HepG2 (cell line): ENCODE results near the gene PCGF2. TPM values are rescaled to one million over a fixed set of nuclear protein-coding genes. Genes with fewer than 3 reads are reported as not detected.

Experiments used
- ISL2 ChIP-seq: sonication (generic); formaldehyde crosslinking; IDR thresholded peaks from 2 replicates; pipeline ENCODE4 v1.5.0; 2020; ENCODE audit warnings: missing genetic modification reagents
- KLF6 ChIP-seq: IDR thresholded peaks from 2 replicates; pipeline ENCODE4 v1.8.0; 2016; ENCODE audit warnings: missing biosample characterization, missing genetic modification reagents
- MED8 ChIP-seq: sonication (generic); formaldehyde crosslinking; IDR thresholded peaks from 2 replicates; pipeline ENCODE4 v1.8.1; 2023; ENCODE audit warnings: mild to moderate bottlenecking, missing genetic modification reagents; ENCODE audit not compliant: insufficient replicate concordance
- MTERF4 ChIP-seq: sonication (generic); formaldehyde crosslinking; IDR thresholded peaks from 2 replicates; pipeline ENCODE4 v1.8.0; 2023; ENCODE audit warnings: mild to moderate bottlenecking, missing genetic modification reagents
- MTF2 ChIP-seq: sonication (generic); formaldehyde crosslinking; IDR thresholded peaks from 2 replicates; pipeline ENCODE4 v1.5.0; 2020; ENCODE audit warnings: missing genetic modification reagents, borderline replicate concordance
- PBX3 ChIP-seq: sonication (generic); formaldehyde crosslinking; IDR thresholded peaks from 2 replicates; pipeline ENCODE4 v1.8.1; 2023; ENCODE audit warnings: missing genetic modification reagents, inconsistent platforms, borderline replicate concordance
- PITX1 ChIP-seq: sonication (generic); formaldehyde crosslinking; IDR thresholded peaks from 2 replicates; pipeline ENCODE4 v1.5.1; 2020; ENCODE audit warnings: mild to moderate bottlenecking, missing genetic modification reagents
- RAD51 ChIP-seq: fragments of 450-650 bp; IDR thresholded peaks from 2 replicates; pipeline ENCODE4 v1.6.1; 2016; ENCODE audit warnings: borderline replicate concordance
- RBM39 ChIP-seq: fragments of 200-400 bp; formaldehyde crosslinking; IDR thresholded peaks from one replicate; pipeline ENCODE4 v1.6.1; 2018; ENCODE audit warnings: antibody characterized with exemption, mild to moderate bottlenecking, low read depth, low read length; ENCODE audit not compliant: poor library complexity, severe bottlenecking
- RXRB ChIP-seq: IDR thresholded peaks from 2 replicates; pipeline ENCODE4 v1.6.1; 2016; ENCODE audit warnings: borderline replicate concordance, missing genetic modification reagents, missing compliant biosample characterization
- SRSF1 ChIP-seq: fragments of 200-400 bp; formaldehyde crosslinking; optimal IDR thresholded peaks from 2 replicates; pipeline ENCODE3; 2017; ENCODE audit warnings: mild to moderate bottlenecking, low read depth, low read length, moderate library complexity
- ZBTB8A ChIP-seq: sonication (generic); formaldehyde crosslinking; IDR thresholded peaks from 2 replicates; pipeline ENCODE4 v1.4.0; 2020; ENCODE audit warnings: mild to moderate bottlenecking, low read depth, missing genetic modification reagents, borderline replicate concordance
- ZFX ChIP-seq: sonication (generic); formaldehyde crosslinking; IDR thresholded peaks from 2 replicates; pipeline ENCODE4 v1.4.0; 2020; ENCODE audit warnings: mild to moderate bottlenecking, low read depth, missing genetic modification reagents, moderate library complexity
- ZNF12 ChIP-seq: sonication (generic); formaldehyde crosslinking; IDR thresholded peaks from 2 replicates; pipeline ENCODE4 v1.5.0; 2020; ENCODE audit warnings: missing genetic modification reagents
- ZNF138 ChIP-seq: sonication (generic); formaldehyde crosslinking; IDR thresholded peaks from 2 replicates; pipeline ENCODE4 v1.5.0; 2020; ENCODE audit warnings: mild to moderate bottlenecking, low read depth, missing genetic modification reagents
- ZNF558 ChIP-seq: sonication (generic); formaldehyde crosslinking; IDR thresholded peaks from 2 replicates; pipeline ENCODE4 v1.9.0; 2022; ENCODE audit warnings: mild to moderate bottlenecking, missing genetic modification reagents, borderline replicate concordance
- ZNF781 ChIP-seq: sonication (generic); formaldehyde crosslinking; IDR thresholded peaks from 2 replicates; pipeline ENCODE4 v1.5.1; 2020; ENCODE audit warnings: borderline replicate concordance, mild to moderate bottlenecking, missing genetic modification reagents; ENCODE audit errors: not compliant biosample characterization
- ZNF782 ChIP-seq: sonication (generic); formaldehyde crosslinking; IDR thresholded peaks from 2 replicates; pipeline ENCODE4 v1.4.0; 2020; ENCODE audit warnings: missing genetic modification reagents, mild to moderate bottlenecking, borderline replicate concordance
- polyA plus RNA-seq, 8 experiments: library from polyadenylated mRNA; depleted of rRNA in 3 of 8; stranded (reverse) in 7 of 8; unstranded in 1 of 8; fragments of >200 nt; fragmentation: Illumina TruSeq in 4 of 8; extraction: Trizol in 4 of 8; gene quantifications; 2 replicates each; pipeline versions ENCODE4 v1.2.1 to v1.2.3, GENCODE V29; 2011 to 2016; ENCODE audit warnings: low read depth in 4 of 8, missing spikeins in 1 of 8, mixed read lengths in 1 of 8; ENCODE audit not compliant: insufficient read depth in 1 of 8
- total RNA-seq, 5 experiments: library from RNA; depleted of rRNA; stranded (reverse); fragments of >200 nt; fragmentation: Illumina TruSeq; extraction: Trizol; gene quantifications; 2 replicates each; pipeline ENCODE4 v1.2.3, GENCODE V29; 2016; ENCODE audit warnings: low read depth in 1 of 5
- TF ChIP-seq, protein P1 (sequence below): sonication (generic); formaldehyde crosslinking; IDR thresholded peaks from 2 replicates; pipeline ENCODE4 v1.8.0; 2022; ENCODE audit warnings: missing genetic modification reagents, mild to moderate bottlenecking, moderate library complexity, borderline replicate concordance
- TF ChIP-seq, protein P2 (sequence below): sonication (generic); formaldehyde crosslinking; IDR thresholded peaks from 2 replicates; pipeline ENCODE4 v1.8.1; 2023; ENCODE audit warnings: mild to moderate bottlenecking, moderate library complexity, missing genetic modification reagents

PCGF2 gene
- total and polyA plus RNA-seq, 2 of the 13 experiments (the other 11 are each of a cell fraction or from before 2014, with no cell fraction given) = 11.6 to 29.4 TPM

GRCh38 chr17:38748149-38748891 lies at the start of gene PCGF2 (continued):
- no peak for TF ChIP-seq ZNF138
- peak; percentile 48; the same call in 1 of the 2 replicates for TF ChIP-seq ZNF12 (CRISPR knock-in tag)
- peak; percentile 76; the same call in 1 of the 2 replicates for TF ChIP-seq RAD51
- 0 out of 2 replicates have a peak, but pooled peaks have one; percentile 15 for TF ChIP-seq MTF2 (CRISPR knock-in tag)
- TF ChIP-seq, protein P1, sequence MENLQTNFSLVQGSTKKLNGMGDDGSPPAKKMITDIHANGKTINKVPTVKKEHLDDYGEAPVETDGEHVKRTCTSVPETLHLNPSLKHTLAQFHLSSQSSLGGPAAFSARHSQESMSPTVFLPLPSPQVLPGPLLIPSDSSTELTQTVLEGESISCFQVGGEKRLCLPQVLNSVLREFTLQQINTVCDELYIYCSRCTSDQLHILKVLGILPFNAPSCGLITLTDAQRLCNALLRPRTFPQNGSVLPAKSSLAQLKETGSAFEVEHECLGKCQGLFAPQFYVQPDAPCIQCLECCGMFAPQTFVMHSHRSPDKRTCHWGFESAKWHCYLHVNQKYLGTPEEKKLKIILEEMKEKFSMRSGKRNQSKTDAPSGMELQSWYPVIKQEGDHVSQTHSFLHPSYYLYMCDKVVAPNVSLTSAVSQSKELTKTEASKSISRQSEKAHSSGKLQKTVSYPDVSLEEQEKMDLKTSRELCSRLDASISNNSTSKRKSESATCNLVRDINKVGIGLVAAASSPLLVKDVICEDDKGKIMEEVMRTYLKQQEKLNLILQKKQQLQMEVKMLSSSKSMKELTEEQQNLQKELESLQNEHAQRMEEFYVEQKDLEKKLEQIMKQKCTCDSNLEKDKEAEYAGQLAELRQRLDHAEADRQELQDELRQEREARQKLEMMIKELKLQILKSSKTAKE (CRISPR knock-in tag) = 0 out of 2 replicates have a peak, but pooled peaks have one; percentile 9
- no peak for TF ChIP-seq PBX3
- TF ChIP-seq ZNF558 (CRISPR knock-in tag) = 0 out of 2 replicates have a peak, but pooled peaks have one; percentile 57
- TF ChIP-seq ZNF782 = no peak
- TF ChIP-seq RBM39 = peak; percentile 16
- 0 out of 2 replicates have a peak, but pooled peaks have one; percentile 40 for TF ChIP-seq ZBTB8A (CRISPR knock-in tag)
- TF ChIP-seq ISL2 (CRISPR knock-in tag) = peak; percentile 38; the same call in 1 of the 2 replicates
- peak; percentile 39; the same call in 1 of the 2 replicates for TF ChIP-seq PITX1 (CRISPR knock-in tag)
- TF ChIP-seq MED8 (CRISPR knock-in tag) = no peak
- TF ChIP-seq, protein P2, sequence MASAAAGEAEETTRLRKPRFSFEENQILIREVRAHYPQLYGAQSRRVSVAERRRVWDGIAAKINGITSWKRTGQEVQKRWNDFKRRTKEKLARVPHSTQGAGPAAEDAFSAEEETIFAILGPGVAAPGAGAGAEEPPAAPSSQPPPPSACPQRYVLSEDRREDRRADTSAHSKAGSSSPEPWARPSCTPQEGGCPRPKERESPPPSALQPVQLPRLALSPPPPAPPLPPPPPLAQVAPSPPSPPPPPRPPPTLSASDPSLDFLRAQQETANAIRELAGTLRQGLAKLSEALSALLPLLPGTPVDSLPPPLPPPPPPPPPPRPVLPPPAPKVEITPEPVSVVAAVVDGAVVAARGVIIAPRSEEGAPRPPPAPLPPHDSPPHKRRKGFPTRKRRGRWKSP (CRISPR knock-in tag) = no peak
- TF ChIP-seq MTERF4 (CRISPR knock-in tag) = no peak
- TF ChIP-seq ZFX = peak; percentile 15; the same call in 1 of the 2 replicates
- TF ChIP-seq RXRB = peak; percentile 19; the same call in 1 of the 2 replicates
- TF ChIP-seq SRSF1 = peak; percentile 78
- TF ChIP-seq KLF6 (CRISPR knock-in tag) = 0 out of 2 replicates have a peak, but pooled peaks have one; percentile 62
- TF ChIP-seq ZNF781 (CRISPR knock-in tag) = peak; percentile 76
